ENCODE results near the gene CPNE6.

- TF ChIP-seq CTCF (IDR thresholded peaks at IDR 0.05) (no peak), ZFX (IDR thresholded peaks at IDR 0.05; ENCODE audit: borderline replicate concordance) (no peak)
These were observed 32.7 kb upstream of the CPNE6 start for GRCh38 chr14:24038686-24039085.
